Esophagus squamous epithelium (tissue), 4 donors: Measurements from ENCODE around the gene CEP128.

Source experiments
- POLR2A ChIP-seq, 4 donors: fragments of 450-650 bp; IDR thresholded peaks; one replicate each; pipeline ENCODE4 v1.6.1; 2017; ENCODE audit warnings: antibody characterized with exemption in 4 of 4, mild to moderate bottlenecking in 4 of 4, moderate library complexity in 3 of 4
- TF ChIP-seq, protein P1 (sequence below), 6 experiments: fragments of 450-650 bp in 4 of 6; fragments of 200-600 bp in 2 of 6; sonication (generic) in 2 of 6; IDR thresholded peaks; one replicate each; pipeline ENCODE4 v1.5.1; 2016 to 2019; ENCODE audit warnings: antibody characterized with exemption in 6 of 6, mild to moderate bottlenecking in 4 of 6, moderate library complexity in 4 of 6

DNA sequence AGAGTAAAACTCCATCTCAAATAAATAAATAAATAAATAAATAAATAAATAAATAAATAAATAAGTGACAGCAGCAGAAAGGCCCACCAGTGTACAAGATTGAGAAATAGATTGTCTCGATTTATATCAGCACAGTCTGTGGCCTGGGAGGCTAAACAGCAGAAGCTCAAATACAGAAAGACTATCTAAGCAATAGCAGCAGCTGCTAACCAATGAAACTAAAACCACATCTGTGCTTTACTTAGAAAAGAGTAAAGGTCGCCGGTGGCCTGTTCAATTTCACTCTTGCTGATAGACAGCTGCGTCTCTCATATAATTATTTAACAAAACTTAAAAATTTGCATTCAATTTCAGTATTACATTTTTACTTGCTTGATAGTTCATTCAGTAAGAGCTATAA lies 325.7 kb downstream of the CEP128 start:
- TF ChIP-seq, protein P1, sequence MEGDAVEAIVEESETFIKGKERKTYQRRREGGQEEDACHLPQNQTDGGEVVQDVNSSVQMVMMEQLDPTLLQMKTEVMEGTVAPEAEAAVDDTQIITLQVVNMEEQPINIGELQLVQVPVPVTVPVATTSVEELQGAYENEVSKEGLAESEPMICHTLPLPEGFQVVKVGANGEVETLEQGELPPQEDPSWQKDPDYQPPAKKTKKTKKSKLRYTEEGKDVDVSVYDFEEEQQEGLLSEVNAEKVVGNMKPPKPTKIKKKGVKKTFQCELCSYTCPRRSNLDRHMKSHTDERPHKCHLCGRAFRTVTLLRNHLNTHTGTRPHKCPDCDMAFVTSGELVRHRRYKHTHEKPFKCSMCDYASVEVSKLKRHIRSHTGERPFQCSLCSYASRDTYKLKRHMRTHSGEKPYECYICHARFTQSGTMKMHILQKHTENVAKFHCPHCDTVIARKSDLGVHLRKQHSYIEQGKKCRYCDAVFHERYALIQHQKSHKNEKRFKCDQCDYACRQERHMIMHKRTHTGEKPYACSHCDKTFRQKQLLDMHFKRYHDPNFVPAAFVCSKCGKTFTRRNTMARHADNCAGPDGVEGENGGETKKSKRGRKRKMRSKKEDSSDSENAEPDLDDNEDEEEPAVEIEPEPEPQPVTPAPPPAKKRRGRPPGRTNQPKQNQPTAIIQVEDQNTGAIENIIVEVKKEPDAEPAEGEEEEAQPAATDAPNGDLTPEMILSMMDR (IDR thresholded peaks at IDR 0.05): no peak
- no peak for TF ChIP-seq POLR2A (IDR thresholded peaks at IDR 0.05)
